AG10803 (cell line): ENCODE data around the gene PRIM1.

ENCODE experiments used
- DNase-seq: peaks from one replicate; pipeline ENCODE4 v3.0.0; 2010; ENCODE audit warnings: low read depth
- H3K4me3 ChIP-seq: 2 replicates; pipeline ENCODE4 v1.5.1; 2011; ENCODE audit warnings: mild to moderate bottlenecking, low read length, control low read depth
- CTCF ChIP-seq: conservative IDR thresholded peaks from 2 replicates; pipeline ENCODE4 v1.5.1; 2011; ENCODE audit warnings: mild to moderate bottlenecking, low read length, control low read depth, inconsistent platforms

Gene PRIM1

DNA sequence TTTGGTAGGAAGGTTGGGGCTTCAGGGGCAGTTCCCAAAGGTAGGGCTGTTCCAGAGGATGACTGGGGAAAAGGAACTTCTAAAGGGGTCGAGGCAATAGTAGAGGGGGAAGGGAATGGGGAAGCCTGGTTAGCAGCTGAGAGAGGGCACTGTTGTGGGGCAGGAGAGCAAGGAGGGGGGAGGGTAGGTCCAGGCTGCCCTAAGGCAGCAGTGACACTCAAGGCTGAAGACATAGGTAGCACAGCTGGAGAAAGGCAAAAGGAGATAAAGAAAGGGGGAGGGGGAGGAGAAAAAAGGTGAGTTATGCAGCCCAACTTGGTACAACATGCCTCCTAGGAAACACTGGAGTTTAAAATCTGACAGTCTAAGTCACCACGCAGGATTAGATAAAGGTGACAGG lies 30.9 kb downstream of the PRIM1 start:
- H3K4me3 ChIP-seq, result no peak overlapping the region
- DNase-seq, result no peak
- no peak for TF ChIP-seq CTCF

DNA sequence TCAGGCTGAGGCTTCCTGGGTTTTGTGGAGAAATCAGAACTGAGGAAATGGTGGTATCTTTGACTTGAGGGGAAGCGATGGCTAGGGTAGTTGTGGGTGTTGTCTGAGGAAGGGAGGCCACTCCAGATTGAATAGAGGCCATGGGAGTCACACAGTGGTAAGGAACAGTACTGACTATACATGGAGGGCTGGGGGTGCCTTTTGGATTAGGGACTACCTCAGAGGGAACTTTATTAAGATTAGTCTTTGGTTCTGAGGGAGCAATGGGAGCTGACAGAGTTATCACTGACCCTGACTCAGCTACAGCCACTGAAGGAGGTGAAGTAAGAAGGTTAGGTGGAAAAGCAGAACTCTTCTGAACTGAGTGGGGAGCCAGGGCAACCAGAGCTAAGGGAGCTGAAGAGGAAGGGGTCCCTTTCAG lies 31.4 kb downstream of the PRIM1 start:
- H3K4me3 ChIP-seq, result no peak overlapping the region
- no peak for TF ChIP-seq CTCF
- DNase-seq, result no peak

DNA sequence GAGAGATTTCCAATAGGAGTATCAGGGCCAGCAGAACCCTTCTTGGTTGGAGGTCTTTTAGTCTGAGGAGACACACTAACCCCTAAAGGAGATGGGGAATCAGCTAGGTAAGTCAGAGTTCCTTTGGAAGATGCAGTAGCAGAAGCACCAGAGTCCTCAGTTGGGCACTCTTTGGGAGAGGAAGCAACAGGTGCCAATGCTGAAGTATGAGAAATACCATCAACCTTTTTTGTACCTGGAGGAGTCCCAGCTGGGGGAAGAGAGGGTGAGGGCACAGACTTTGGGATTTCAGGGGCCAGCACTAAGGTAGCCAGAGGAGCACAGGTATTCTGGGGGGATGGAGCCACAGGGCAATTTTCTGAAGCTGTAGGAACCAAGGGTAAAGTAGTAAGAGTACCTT lies 33.1 kb downstream of the PRIM1 start:
- no peak for TF ChIP-seq CTCF
- no peak for DNase-seq
- H3K4me3 ChIP-seq, result no peak overlapping the region

DNA sequence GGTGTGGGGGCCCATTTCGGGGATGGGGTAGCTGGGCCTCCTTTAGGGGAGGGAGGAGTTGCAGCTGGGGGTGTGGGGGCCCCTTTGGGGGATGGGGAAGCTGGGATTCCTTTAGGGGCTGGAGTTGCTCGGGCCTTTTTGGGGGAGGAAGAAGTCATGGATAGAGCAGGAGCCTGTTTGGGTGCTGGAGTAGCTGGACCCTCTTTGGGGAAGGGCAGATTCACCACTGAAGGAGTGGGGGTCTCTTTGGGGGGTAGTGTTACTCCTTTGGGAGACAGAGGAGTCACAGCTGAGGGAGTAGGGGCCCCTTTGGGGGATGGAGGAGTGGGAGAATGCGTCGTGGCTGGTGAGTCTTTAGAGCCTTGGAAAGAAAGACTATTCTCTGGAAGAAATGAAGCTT lies 33.5 kb downstream of the PRIM1 start:
- DNase-seq, result no peak
- no peak overlapping the region for H3K4me3 ChIP-seq
- TF ChIP-seq CTCF, result no peak

DNA sequence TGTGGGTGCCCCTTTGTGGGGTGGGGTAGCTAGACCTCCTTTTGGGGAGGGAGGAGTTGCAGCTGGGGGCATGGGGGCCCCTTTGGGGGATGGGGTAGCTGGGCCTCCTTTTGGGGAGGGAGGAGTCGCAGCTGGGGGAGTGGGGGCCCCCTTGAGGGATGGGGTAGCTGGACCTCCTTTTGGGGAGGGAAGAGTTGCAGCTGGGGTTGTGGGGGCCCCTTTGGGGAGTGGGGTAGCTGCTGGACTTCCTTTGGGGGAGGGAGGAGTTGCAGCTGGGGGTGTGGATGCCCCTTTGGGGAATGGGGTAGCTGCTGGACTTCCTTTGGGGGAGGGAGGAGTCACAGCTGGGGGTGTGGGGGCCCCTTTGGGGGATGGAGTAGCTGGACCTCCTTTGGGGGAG lies 34.0 kb downstream of the PRIM1 start:
- no peak for DNase-seq
- TF ChIP-seq CTCF, result no peak
- no peak overlapping the region for H3K4me3 ChIP-seq

- no peak for DNase-seq
- no peak for TF ChIP-seq CTCF
- no peak overlapping the region for H3K4me3 ChIP-seq
These were observed 34.9 kb downstream of the PRIM1 start for GRCh38 chr12:56716933-56717880.

DNA sequence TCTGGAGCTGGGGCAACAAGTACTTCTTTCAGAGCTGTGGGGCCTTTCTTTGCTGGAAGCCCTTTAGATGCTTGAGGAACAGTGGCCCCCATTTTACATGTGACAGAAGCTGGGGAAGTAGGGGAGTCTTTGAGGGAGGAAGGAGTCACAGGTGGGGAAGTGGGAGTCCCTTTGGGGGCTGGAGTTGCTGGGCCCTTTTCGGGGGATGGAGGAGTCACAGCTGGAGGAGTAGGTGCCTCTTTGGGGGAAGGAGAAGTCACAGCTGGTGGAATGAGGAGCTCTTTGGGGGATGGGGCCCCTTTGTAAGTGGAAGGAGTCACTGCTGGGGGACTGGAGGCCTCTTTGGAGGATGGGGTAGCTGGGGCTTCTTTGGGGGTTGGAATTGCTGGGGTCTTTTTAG lies 35.7 kb downstream of the PRIM1 start:
- no peak overlapping the region for H3K4me3 ChIP-seq
- no peak for TF ChIP-seq CTCF
- no peak for DNase-seq
